DND-41 (cell line): ENCODE measurements around the gene PINK1.

Experiments
- ATAC-seq: fragments of 200-7000 bp; cut with Tn5 transposase; 3 replicates; pipeline ENCODE4 v1.9.1; 2021; ENCODE audit warnings: low read depth; ENCODE audit not compliant: insufficient read depth
- DNase-seq: peaks from one replicate; pipeline ENCODE4 v3.0.0-alpha.2; 2020
- H2AFZ ChIP-seq: 2 replicates; pipeline ENCODE4 v1.6.0; 2012; ENCODE audit warnings: low read depth, low read length
- H3K27ac ChIP-seq: 2 replicates; pipeline ENCODE4 v1.5.1; 2012; ENCODE audit warnings: low read length, inconsistent platforms
- H3K27me3 ChIP-seq: fragments of 200-600 bp; sonication (generic); 2 replicates; pipeline ENCODE4 v1.6.0; 2012; ENCODE audit warnings: low read length, mild to moderate bottlenecking, inconsistent platforms; ENCODE audit not compliant: insufficient read depth, poor library complexity
- H3K36me3 ChIP-seq: 2 replicates; pipeline ENCODE4 v1.5.1; 2012; ENCODE audit warnings: low read length, inconsistent platforms; ENCODE audit not compliant: insufficient read depth
- H3K4me1 ChIP-seq: 2 replicates; pipeline ENCODE4 v1.5.1; 2012; ENCODE audit warnings: mild to moderate bottlenecking, low read length; ENCODE audit not compliant: insufficient read depth
- H3K4me2 ChIP-seq: 2 replicates; pipeline ENCODE4 v1.6.0; 2012; ENCODE audit warnings: mild to moderate bottlenecking, moderate library complexity, low read length, inconsistent platforms; ENCODE audit not compliant: insufficient read depth
- H3K4me3 ChIP-seq, 2 experiments: fragments of 200-600 bp in 1 of 2; shearing (Covaris generic) in 1 of 2; 2 replicates each; pipeline ENCODE4 v1.5.1; 2012 to 2016; ENCODE audit warnings: inconsistent platforms in 2 of 2, low read length in 2 of 2, mild to moderate bottlenecking in 2 of 2, low read depth in 1 of 2, moderate library complexity in 1 of 2
- H3K79me2 ChIP-seq: 2 replicates; pipeline ENCODE4 v1.6.0; 2012; ENCODE audit warnings: low read length, inconsistent platforms; ENCODE audit not compliant: insufficient read depth
- H3K9ac ChIP-seq: 2 replicates; pipeline ENCODE4 v1.6.0; 2012; ENCODE audit warnings: low read depth, mild to moderate bottlenecking, inconsistent platforms, low read length, moderate library complexity
- H3K9me3 ChIP-seq: 2 replicates; pipeline ENCODE4 v1.5.1; 2012; ENCODE audit warnings: low read length, moderate library complexity, mild to moderate bottlenecking, inconsistent platforms; ENCODE audit not compliant: insufficient read depth, severe bottlenecking
- H4K20me1 ChIP-seq: 2 replicates; pipeline ENCODE4 v1.6.0; 2012; ENCODE audit warnings: low read length; ENCODE audit not compliant: insufficient read depth
- CTCF ChIP-seq: IDR thresholded peaks from 2 replicates; pipeline ENCODE4 v1.5.1; 2012; ENCODE audit warnings: borderline replicate concordance, low read length, moderate library complexity, mild to moderate bottlenecking; ENCODE audit not compliant: poor library complexity, severe bottlenecking; ENCODE audit errors: extremely low read depth
- EZH2 ChIP-seq: IDR thresholded peaks from 3 replicates; pipeline ENCODE4 v1.6.1; 2012; ENCODE audit warnings: borderline replicate concordance, low read depth, mild to moderate bottlenecking, moderate library complexity, low read length, inconsistent platforms; ENCODE audit not compliant: severe bottlenecking

PINK1 gene

DNA sequence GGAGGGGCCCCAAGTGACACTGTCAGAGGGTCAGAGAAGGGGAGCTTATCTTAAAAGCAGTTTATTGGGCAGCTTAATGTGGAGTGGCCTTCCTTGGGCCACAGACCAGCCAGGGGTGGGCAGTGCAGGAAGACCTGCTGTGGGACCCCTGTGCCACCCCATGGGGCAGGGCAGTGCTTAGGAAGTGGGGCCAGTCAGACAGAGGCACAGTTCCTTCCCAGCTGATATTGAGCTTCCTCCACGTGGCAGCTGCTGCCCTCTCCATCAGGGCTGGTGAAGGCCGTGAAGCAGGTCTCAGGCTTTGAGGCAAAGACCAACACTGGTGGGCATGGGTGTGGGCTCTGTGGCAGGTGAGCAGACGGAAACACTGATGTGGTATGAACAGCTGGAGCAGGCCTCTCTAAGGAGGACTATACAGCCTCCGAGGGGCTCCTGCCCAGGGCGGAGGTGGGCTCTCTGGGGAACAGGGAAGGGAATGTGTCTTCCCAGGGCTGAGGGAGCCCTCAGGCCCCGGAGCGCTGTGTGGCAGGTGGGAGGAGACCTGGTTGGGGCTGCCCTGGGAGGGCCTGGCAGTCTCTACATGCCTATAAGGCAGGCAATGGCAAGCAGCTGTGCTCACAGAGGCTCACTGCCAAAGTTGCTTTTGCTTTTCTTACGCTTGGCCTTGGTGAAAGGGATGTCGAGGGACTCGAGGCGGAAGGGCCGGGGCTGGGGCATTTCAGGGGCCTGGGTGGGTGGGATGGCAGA, 30.9 kb downstream of the PINK1 start:
- Histone ChIP-seq H4K20me1 (no peaks in the 10 kb centered on the region), H3K27ac (no peak overlapping the region), H3K27me3 (no peaks in the 10 kb centered on the region), H3K9me3 (no peaks in the 10 kb centered on the region), H3K36me3 (peaks cover 9% of the 10 kb centered on the region), H3K9ac (no peak overlapping the region), H3K4me2 (no peak overlapping the region), H3K4me3 (no peak overlapping the region), H3K4me1 (peaks cover 33% of the 10 kb centered on the region), H3K79me2 (peaks cover 29% of the 10 kb centered on the region), H2AFZ (no peak overlapping the region)
- no peak for TF ChIP-seq EZH2
- no peak for TF ChIP-seq CTCF
- ATAC-seq: no peak
- DNase-seq: no peak

- no peaks in the 10 kb centered on the region for H3K27me3 ChIP-seq
- H3K4me1 ChIP-seq: peaks cover 19% of the 10 kb centered on the region
- H2AFZ ChIP-seq: peak overlapping the region; percentile 63
- no peaks in the 10 kb centered on the region for H4K20me1 ChIP-seq
- H3K4me2 ChIP-seq: no peak overlapping the region
- H3K36me3 ChIP-seq: no peaks in the 10 kb centered on the region; the same call in 1 of the 2 replicates
- H3K27ac ChIP-seq: no peak overlapping the region
- DNase-seq (no peak), ATAC-seq (no peak)
- TF ChIP-seq EZH2 (no peak), CTCF (no peak)
- H3K9me3 ChIP-seq: no peaks in the 10 kb centered on the region
- H3K9ac ChIP-seq: no peak overlapping the region; the same call in 1 of the 2 replicates
- H3K4me3 ChIP-seq: no peak overlapping the region
- peaks cover 13% of the 10 kb centered on the region for H3K79me2 ChIP-seq
Observed at GRCh38 chr1:20665726-20666125, 32.5 kb downstream of the PINK1 start.

DNA sequence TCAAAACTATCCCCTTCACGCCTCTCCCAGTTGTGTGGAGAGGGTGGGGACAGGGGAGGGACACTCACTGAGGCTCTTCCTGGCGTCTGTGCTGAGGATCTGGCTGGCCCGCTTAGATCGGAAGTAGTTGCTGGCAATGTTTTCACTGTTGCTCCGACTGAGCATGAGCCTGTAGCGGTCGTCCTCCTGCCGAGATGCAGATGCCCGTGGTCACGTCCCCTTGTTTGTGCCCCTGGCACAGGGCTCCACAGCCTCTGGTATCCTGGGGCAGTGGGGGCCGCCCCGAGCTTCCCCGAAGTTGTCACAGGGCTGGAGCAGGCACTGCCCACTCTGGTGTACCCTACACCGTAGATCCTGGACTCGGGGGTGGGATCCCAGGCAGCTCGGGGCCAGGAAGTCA, 32.9 kb downstream of the PINK1 start:
- Histone ChIP-seq H3K4me3 (no peak overlapping the region), H3K9me3 (no peaks in the 10 kb centered on the region), H3K4me1 (peaks cover 19% of the 10 kb centered on the region), H4K20me1 (no peaks in the 10 kb centered on the region), H2AFZ (peak overlapping the region; percentile 63; the same call in 1 of the 2 replicates), H3K4me2 (no peak overlapping the region), H3K79me2 (peaks cover 9% of the 10 kb centered on the region), H3K36me3 (no peaks in the 10 kb centered on the region; the same call in 1 of the 2 replicates), H3K27me3 (no peaks in the 10 kb centered on the region), H3K27ac (no peak overlapping the region), H3K9ac (no peak overlapping the region; the same call in 1 of the 2 replicates)
- TF ChIP-seq EZH2 (no peak), CTCF (no peak)
- no peak for DNase-seq
- no peak for ATAC-seq
